HepG2 (cell line): Measurements from ENCODE around the gene TMEM220. TPM values are rescaled to one million over a fixed set of nuclear protein-coding genes. Genes with fewer than 3 reads are reported as not detected.

Source experiments
- ATAC-seq: fragments of 200-7000 bp; cut with Tn5 transposase; 3 replicates; pipeline ENCODE4 v1.9.1; 2020; ENCODE audit warnings: mild to moderate bottlenecking, moderate library complexity
- BruUV-seq: library from RNA; stranded (reverse); fragments of 400-500 nt; replicated peaks from 2 replicates; lab custom pipeline; 2021; lab: Mats Ljungman, UMichigan
- CTCF ChIA-PET: fragments of 300-600 bp; formaldehyde crosslinking; extraction: SDS; loops from one replicate; lab custom pipeline; 2021; ENCODE audit warnings: low total read pairs, inconsistent platforms, low intra/inter-chr PET ratio; lab: Yijun Ruan, JAX
- POLR2A ChIA-PET: fragments of 350-600 bp; sonication (Branson Sonifier 250); formaldehyde crosslinking; loops from one replicate; lab custom pipeline; 2020; ENCODE audit warnings: antibody characterized with exemption, inconsistent platforms; lab: Yijun Ruan, JAX
- DNase-seq: peaks from one replicate; pipeline ENCODE4 v3.0.0-alpha.2; 2015; ENCODE audit warnings: low spot score
- FAIRE-seq: peaks from 3 replicates; lab custom pipeline; 2011; peaks lifted over from hg19 to GRCh38; lab: Jason Lieb, UNC
- H2AFZ ChIP-seq: one replicate; pipeline ENCODE4 v1.6.1; 2011; ENCODE audit warnings: low read length, inconsistent platforms
- H3K27ac ChIP-seq: fragments of 300-600 bp; 3 replicates; pipeline ENCODE4 v1.8.0; 2011; ENCODE audit warnings: mixed run types, mild to moderate bottlenecking, mixed read lengths, low read length, inconsistent platforms; ENCODE audit not compliant: insufficient read depth; ENCODE audit errors: extremely low read length
- H3K27me3 ChIP-seq, 2 experiments: fragments of 200-600 bp in 1 of 2; 2 replicates in 1 of 2; 3 replicates in 1 of 2; pipeline versions ENCODE4 v1.6.0 to v1.8.0; 2011; ENCODE audit warnings: low read length in 2 of 2, mild to moderate bottlenecking in 2 of 2, moderate library complexity in 2 of 2, inconsistent platforms in 1 of 2; ENCODE audit not compliant: insufficient read depth in 2 of 2, control insufficient read depth in 1 of 2
- H3K36me3 ChIP-seq, 2 experiments: fragments of 200-600 bp in 1 of 2; replicated peaks in 1 of 2; 2 replicates in 1 of 2; 3 replicates in 1 of 2; pipeline versions ENCODE4 v1.5.1 to v1.8.0; 2011; ENCODE audit warnings: low read length in 2 of 2, inconsistent platforms in 1 of 2; ENCODE audit not compliant: insufficient read depth in 2 of 2, control insufficient read depth in 1 of 2
- H3K4me1 ChIP-seq: 2 replicates; pipeline ENCODE4 v1.5.1; 2012; ENCODE audit warnings: low read length, inconsistent platforms; ENCODE audit not compliant: insufficient read depth
- H3K4me2 ChIP-seq: 2 replicates; pipeline ENCODE4 v1.6.0; 2011; ENCODE audit warnings: low read depth, low read length, inconsistent platforms
- H3K4me3 ChIP-seq, 3 experiments: fragments of 200-600 bp in 1 of 3; sonication (generic), shearing (Covaris generic) in 1 of 3; replicated peaks in 1 of 3; 2 replicates each; pipeline ENCODE4 v1.5.1; 2011 to 2016; ENCODE audit warnings: low read length in 3 of 3, inconsistent platforms in 2 of 3, low read depth in 2 of 3, mild to moderate bottlenecking in 2 of 3, control low read depth in 1 of 3, mixed read lengths in 1 of 3; ENCODE audit not compliant: insufficient read depth in 1 of 3
- H3K79me2 ChIP-seq: one replicate; pipeline ENCODE4 v1.6.1; 2011; ENCODE audit warnings: low read length, inconsistent platforms; ENCODE audit not compliant: insufficient read depth
- H3K9ac ChIP-seq: 2 replicates; pipeline ENCODE4 v1.6.0; 2011; ENCODE audit warnings: mild to moderate bottlenecking, low read depth, low read length, inconsistent platforms; ENCODE audit not compliant: insufficient read depth
- H3K9me3 ChIP-seq: 2 replicates; pipeline ENCODE4 v1.5.1; 2012; ENCODE audit warnings: mild to moderate bottlenecking, low read length
- H4K20me1 ChIP-seq: 2 replicates; pipeline ENCODE4 v1.6.0; 2011; ENCODE audit warnings: inconsistent platforms, mild to moderate bottlenecking, low read length, moderate library complexity; ENCODE audit not compliant: insufficient read depth
- ARID5B ChIP-seq: IDR thresholded peaks from 2 replicates; pipeline ENCODE4 v1.4.0; 2020; ENCODE audit warnings: mild to moderate bottlenecking, missing genetic modification reagents
- CENPT ChIP-seq: sonication (generic); formaldehyde crosslinking; IDR thresholded peaks from 2 replicates; pipeline ENCODE4 v1.8.0; 2022; ENCODE audit warnings: low read depth, mild to moderate bottlenecking, moderate library complexity, missing genetic modification reagents
- FOXO1 ChIP-seq: sonication (generic); formaldehyde crosslinking; IDR thresholded peaks from 2 replicates; pipeline ENCODE4 v1.4.0; 2020; ENCODE audit warnings: missing genetic modification reagents
- FOXP1 ChIP-seq, 2 experiments: fragments of 450-650 bp in 1 of 2; IDR thresholded peaks; 2 replicates each; pipeline ENCODE4 v1.6.1; 2017 to 2018; ENCODE audit warnings: antibody characterized with exemption in 1 of 2
- GPN1 ChIP-seq: sonication (generic); formaldehyde crosslinking; IDR thresholded peaks from 2 replicates; pipeline ENCODE4 v1.5.1; 2020; ENCODE audit warnings: missing genetic modification reagents, borderline replicate concordance
- LCORL ChIP-seq, 2 experiments: fragments of 450-650 bp in 1 of 2; sonication (generic) in 1 of 2; formaldehyde crosslinking in 1 of 2; IDR thresholded peaks; 2 replicates each; pipeline versions ENCODE4 v1.5.0 to v1.6.1; 2017 to 2020; ENCODE audit warnings: antibody characterized with exemption in 1 of 2, missing genetic modification reagents in 1 of 2
- NR2C2 ChIP-seq: sonication (generic); formaldehyde crosslinking; IDR thresholded peaks from 2 replicates; pipeline ENCODE4 v1.4.0; 2020; ENCODE audit warnings: missing genetic modification reagents, mild to moderate bottlenecking, moderate library complexity, borderline replicate concordance
- PHB2 ChIP-seq: fragments of 450-650 bp; IDR thresholded peaks from 2 replicates; pipeline ENCODE4 v1.6.1; 2018; ENCODE audit not compliant: partially characterized antibody
- SALL1 ChIP-seq: sonication (generic); formaldehyde crosslinking; IDR thresholded peaks from 2 replicates; pipeline ENCODE4 v1.8.0; 2022; ENCODE audit warnings: mild to moderate bottlenecking, missing genetic modification reagents
- SCMH1 ChIP-seq: sonication (generic); formaldehyde crosslinking; IDR thresholded peaks from 2 replicates; pipeline ENCODE4 v1.9.0; 2021; ENCODE audit warnings: missing genetic modification reagents, mild to moderate bottlenecking, borderline replicate concordance
- SOX13 ChIP-seq, 3 experiments: fragments of 450-650 bp in 1 of 3; sonication (generic) in 1 of 3; formaldehyde crosslinking in 1 of 3; IDR thresholded peaks in 2 of 3; conservative IDR thresholded peaks in 1 of 3; 2 replicates each; pipeline versions ENCODE4 v1.5.0 to v1.6.1; 2016 to 2020; ENCODE audit warnings: antibody characterized with exemption in 1 of 3, mild to moderate bottlenecking in 1 of 3, missing compliant biosample characterization in 1 of 3, missing genetic modification reagents in 1 of 3, moderate library complexity in 1 of 3
- SOX5 ChIP-seq: IDR thresholded peaks from 2 replicates; pipeline ENCODE4 v1.6.1; 2016; ENCODE audit warnings: borderline replicate concordance
- SOX6 ChIP-seq, 2 experiments: fragments of 450-650 bp in 1 of 2; sonication (generic) in 1 of 2; formaldehyde crosslinking in 1 of 2; IDR thresholded peaks; 2 replicates each; pipeline versions ENCODE4 v1.4.0 to v1.6.1; 2017 to 2020; ENCODE audit warnings: antibody characterized with exemption in 1 of 2, mild to moderate bottlenecking in 1 of 2, missing genetic modification reagents in 1 of 2
- ZNF292 ChIP-seq: sonication (generic); formaldehyde crosslinking; IDR thresholded peaks from 2 replicates; pipeline ENCODE4 v1.8.1; 2022; ENCODE audit warnings: mild to moderate bottlenecking, low read depth, missing genetic modification reagents, borderline replicate concordance
- ZNF607 ChIP-seq: sonication (generic); formaldehyde crosslinking; IDR thresholded peaks from 2 replicates; pipeline ENCODE4 v1.5.1; 2020; ENCODE audit warnings: missing genetic modification reagents, mild to moderate bottlenecking, borderline replicate concordance
- ZNF652 ChIP-seq: IDR thresholded peaks from 2 replicates; pipeline ENCODE4 v1.6.1; 2016; ENCODE audit warnings: low read depth, borderline replicate concordance
- ZNF7 ChIP-seq: IDR thresholded peaks from 2 replicates; pipeline ENCODE4 v1.6.1; 2016; ENCODE audit warnings: missing biosample characterization, missing genetic modification reagents
- ZNF710 ChIP-seq: sonication (generic); formaldehyde crosslinking; IDR thresholded peaks from 2 replicates; pipeline ENCODE4 v1.5.0; 2020; ENCODE audit warnings: mild to moderate bottlenecking, missing genetic modification reagents, borderline replicate concordance
- WGBS: methylation state at CpG from one replicate; pipeline ENCODE4 v1.1.6; 2017; ENCODE audit warnings: low lambda C conversion rate; 5-methylcytosine and 5-hydroxymethylcytosine counted together
- in situ Hi-C: cut with HindIII; loops from 2 replicates; pipeline ENCODE4 v1.10.0; 2017; ENCODE audit warnings: low pct_unique_long_range_greater_than_20kb; ENCODE audit not compliant: extremely low pct_ligation_motif_present
- intact Hi-C: fragments of 100-400 bp; cut with micrococcal nuclease; formaldehyde crosslinking; loops from one replicate; pipeline ENCODE4 v1.10.0; 2022; ENCODE audit not compliant: unreplicated experiment
- polyA plus RNA-seq, 8 experiments: library from polyadenylated mRNA; depleted of rRNA in 3 of 8; stranded (reverse) in 7 of 8; unstranded in 1 of 8; fragments of >200 nt; fragmentation: Illumina TruSeq in 4 of 8; extraction: Trizol in 4 of 8; gene quantifications; 2 replicates each; pipeline versions ENCODE4 v1.2.1 to v1.2.3, GENCODE V29; 2011 to 2016; ENCODE audit warnings: low read depth in 4 of 8, missing spikeins in 1 of 8, mixed read lengths in 1 of 8; ENCODE audit not compliant: insufficient read depth in 1 of 8
- total RNA-seq, 5 experiments: library from RNA; depleted of rRNA; stranded (reverse); fragments of >200 nt; fragmentation: Illumina TruSeq; extraction: Trizol; gene quantifications; 2 replicates each; pipeline ENCODE4 v1.2.3, GENCODE V29; 2016; ENCODE audit warnings: low read depth in 1 of 5

Gene TMEM220
- total and polyA plus RNA-seq, 2 of the 13 experiments (the other 11 are each of a cell fraction or from before 2014, with no cell fraction given): 1.3 to 2.2 TPM

DNA sequence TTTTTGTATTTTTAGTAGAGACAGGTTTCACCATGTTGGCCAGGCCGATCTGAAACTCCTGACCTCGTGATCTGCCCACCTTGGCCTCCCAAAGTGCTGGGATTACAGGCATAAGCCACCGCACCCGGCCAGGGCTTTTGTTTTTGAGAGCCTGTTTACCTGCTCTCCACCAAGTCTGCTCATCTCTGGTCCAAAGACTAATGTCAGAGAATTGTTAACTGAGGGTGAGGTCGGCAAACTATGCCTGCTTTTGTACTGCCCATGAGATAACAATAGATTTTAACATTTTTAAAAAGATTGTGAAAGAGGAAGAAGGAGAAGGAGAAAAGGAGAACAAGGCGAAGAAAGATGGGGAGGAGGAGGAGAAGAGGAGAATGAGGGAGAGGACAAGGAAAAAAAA is 48.1 kb upstream of the TMEM220 start:
- Histone ChIP-seq H3K79me2 (no peaks in the 10 kb centered on the region), H3K27ac (no peak overlapping the region), H3K4me3 (no peak overlapping the region), H2AFZ (no peak overlapping the region), H3K9ac (no peak overlapping the region), H3K4me2 (peak overlapping the region; percentile 24; the same call in 1 of the 2 replicates), H3K36me3 (no peaks in the 10 kb centered on the region), H3K4me1 (peaks cover 29% of the 10 kb centered on the region), H3K9me3 (peaks cover 3% of the 10 kb centered on the region; the same call in 1 of the 2 replicates), H3K27me3 (no peaks in the 10 kb centered on the region), H4K20me1 (no peaks in the 10 kb centered on the region)
- intact Hi-C loops (no loop called here), in situ Hi-C loops (no loop called here)
- ChIA-PET POLR2A (no interaction called here), CTCF (no interaction called here)
- DNase-seq: peak; percentile 40
- 5% methylated on average over 6 of the region's 6 CpGs for WGBS
- BruUV-seq: no TSS peak
- ATAC-seq: peak; percentile 69
- no peak for FAIRE-seq
- TF ChIP-seq SOX5 (peak; percentile 86), SOX13 (IDR thresholded peaks at IDR 0.05) (peak; percentile 68), SOX13 (CRISPR knock-in tag; conservative IDR thresholded peaks at IDR 0.05 in 1 of 2, IDR thresholded peaks at IDR 0.05 in 1 of 2) (peak in 1 of 2 experiments; percentile 91; a peak in 2 of 4 replicates), FOXO1 (CRISPR knock-in tag) (peak; percentile 47; the same call in 1 of the 2 replicates), LCORL (IDR thresholded peaks at IDR 0.05) (no peak), LCORL (CRISPR knock-in tag; IDR thresholded peaks at IDR 0.05) (peak; percentile 44; the same call in 1 of the 2 replicates), PHB2 (no peak), ZNF652 (CRISPR knock-in tag) (no peak), ZNF7 (peak; percentile 58; the same call in 1 of the 2 replicates), SALL1 (CRISPR knock-in tag) (peak; percentile 13; the same call in 1 of the 2 replicates), NR2C2 (CRISPR knock-in tag) (no peak), ARID5B (0 out of 2 replicates have a peak, but pooled peaks have one; percentile 34), SOX6 (IDR thresholded peaks at IDR 0.05) (no peak), SOX6 (CRISPR knock-in tag; IDR thresholded peaks at IDR 0.05) (peak; percentile 86), ZNF710 (CRISPR knock-in tag) (peak; percentile 80; the same call in 1 of the 2 replicates), CENPT (CRISPR knock-in tag) (no peak), SCMH1 (CRISPR knock-in tag) (no peak), ZNF607 (CRISPR knock-in tag) (no peak), GPN1 (no peak), ZNF292 (CRISPR knock-in tag) (no peak), FOXP1 (IDR thresholded peaks at IDR 0.05) (no peak), FOXP1 (CRISPR knock-in tag; IDR thresholded peaks at IDR 0.05) (peak; percentile 34; the same call in 1 of the 2 replicates)
